IPS-NIHi7 (cell line): ENCODE measurements around the gene YAP1.
"Not testable (repeated sequence)": the region's sequence is repeated elsewhere in the genome, so short reads cannot be mapped to it uniquely, and the experiment has no call there.

Source experiments
- DNase-seq: peaks from one replicate; pipeline ENCODE4 v3.0.0; 2012; ENCODE audit warnings: mixed read lengths; ENCODE audit errors: extremely low spot score

Gene YAP1

DNA sequence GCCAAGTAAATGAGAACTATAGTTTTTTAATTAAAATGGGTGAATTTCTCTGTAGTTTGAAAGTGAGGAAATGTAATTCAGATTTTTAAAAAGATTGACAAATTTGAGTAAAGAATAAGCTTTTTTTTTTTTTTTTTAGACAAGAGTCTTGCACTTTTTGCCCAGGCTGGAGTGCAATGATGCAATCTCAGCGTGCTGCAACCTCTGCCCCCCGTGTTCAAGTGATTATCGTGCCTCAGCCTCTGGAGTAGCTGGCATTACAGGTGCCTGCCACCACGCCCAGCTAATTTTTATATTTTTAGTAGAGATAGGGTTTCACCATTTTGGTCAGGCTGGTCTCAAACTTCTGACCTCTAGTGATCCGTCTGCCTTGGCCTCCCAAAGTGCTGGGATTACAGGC, 90.1 kb downstream of the YAP1 start:
- DNase-seq: not testable (repeated sequence)

DNA sequence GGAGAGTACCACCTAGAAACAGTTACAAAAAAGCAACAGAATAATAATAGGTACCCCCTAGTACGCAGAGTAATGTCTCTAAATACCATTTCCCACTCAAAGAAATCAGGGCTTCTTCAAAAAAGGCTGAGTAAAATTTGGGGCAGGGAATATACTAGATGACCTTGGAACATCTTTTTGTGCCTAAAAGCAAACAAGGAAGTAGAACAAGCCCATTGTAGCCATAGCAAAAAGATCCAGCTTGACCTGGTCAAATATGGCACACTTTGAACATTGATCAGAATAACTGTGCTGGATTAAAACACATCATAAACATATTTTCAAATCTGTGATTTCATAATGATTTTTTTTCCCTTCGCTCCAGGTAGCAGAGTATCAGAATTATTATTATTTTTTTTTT, 91.5 kb downstream of the YAP1 start:
- no peak for DNase-seq

DNA sequence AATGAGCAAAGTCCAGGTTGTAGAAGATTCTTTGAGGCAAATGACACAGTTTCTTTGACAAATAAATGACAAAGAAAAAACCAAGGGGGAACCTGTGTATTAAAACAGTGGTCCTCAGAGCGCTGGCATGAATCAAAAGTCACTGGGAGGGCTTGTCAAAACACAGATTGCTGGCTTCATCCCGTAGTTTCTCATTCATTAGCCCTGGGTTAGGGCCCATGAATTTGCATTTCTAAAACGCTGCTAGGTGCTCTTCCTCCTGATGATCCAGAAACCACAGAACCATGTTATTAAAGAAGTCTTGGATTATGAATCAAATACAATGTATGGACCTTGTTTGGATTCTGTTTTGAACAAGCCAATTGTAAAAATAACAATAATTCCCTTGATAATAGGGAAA, 92.7 kb downstream of the YAP1 start:
- DNase-seq: no peak

DNA sequence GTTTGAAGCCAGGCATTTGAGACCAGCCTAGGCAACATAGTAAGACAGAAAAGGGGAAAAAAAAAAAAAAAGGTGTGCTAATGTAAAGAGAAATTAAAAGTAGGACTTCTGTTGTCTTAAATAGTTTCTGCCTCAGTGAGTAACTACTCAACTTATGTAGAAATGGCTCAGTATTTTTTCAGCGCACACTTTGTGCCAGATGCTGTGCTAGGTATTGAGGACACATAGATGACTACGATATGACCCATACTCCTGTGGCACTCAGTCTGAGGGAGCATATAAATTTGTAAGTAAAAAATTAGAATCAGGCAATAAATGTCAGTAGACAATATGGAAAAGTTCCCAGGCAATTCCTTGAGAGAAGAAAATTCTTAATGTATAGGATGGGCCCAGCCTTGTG, 93.9 kb downstream of the YAP1 start:
- DNase-seq: no peak

DNA sequence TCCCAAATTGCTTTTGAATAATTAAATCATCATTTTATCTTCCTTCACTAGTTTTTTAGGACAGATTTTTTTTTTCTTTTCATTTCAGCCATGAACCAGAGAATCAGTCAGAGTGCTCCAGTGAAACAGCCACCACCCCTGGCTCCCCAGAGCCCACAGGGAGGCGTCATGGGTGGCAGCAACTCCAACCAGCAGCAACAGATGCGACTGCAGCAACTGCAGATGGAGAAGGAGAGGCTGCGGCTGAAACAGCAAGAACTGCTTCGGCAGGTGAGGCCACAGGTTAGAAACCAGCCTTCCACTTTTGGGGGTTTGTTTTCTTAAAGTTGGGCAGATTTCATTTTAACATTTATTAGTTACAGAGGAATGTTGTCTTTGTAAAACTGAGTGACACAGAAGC, 95.6 kb downstream of the YAP1 start:
- no peak for DNase-seq

DNA sequence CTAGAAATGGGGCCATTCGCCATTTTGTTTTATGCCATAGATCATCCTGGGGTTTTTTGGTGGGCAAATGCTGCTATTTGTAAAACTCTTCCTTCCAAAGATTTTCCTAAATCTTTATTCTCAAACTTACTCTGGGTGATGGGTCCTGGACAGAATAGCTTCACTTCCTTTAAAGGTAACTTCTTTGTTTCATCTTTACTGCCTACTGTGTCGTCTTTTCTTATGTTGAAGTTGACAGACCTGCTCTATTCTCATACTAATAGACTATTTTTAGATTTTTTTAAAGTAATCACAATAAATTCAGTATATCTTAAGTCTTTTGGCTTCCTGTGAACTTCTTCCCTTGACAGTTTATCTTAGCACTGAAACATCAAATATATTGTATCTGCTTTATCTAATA, 98.6 kb downstream of the YAP1 start:
- DNase-seq: peak; percentile 23

DNA sequence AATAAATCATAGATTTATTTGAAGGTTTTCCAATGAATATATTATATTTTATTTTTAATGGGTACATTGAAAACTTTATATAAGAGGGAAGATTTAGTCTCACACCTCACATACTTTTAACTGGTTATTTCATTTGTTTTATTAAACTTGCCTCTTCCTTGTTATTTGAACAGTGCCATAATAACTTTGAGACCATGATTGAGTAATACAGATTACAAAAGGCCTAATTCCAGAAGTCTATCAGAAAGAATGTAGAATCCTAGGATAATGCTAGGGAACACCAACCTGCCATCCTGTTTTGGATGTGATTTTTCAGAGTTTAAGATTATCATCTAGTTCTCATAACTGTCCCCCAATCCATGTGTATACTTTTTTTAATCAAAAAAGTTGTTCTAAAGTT, 104.4 kb downstream of the YAP1 start:
- no peak for DNase-seq

DNA sequence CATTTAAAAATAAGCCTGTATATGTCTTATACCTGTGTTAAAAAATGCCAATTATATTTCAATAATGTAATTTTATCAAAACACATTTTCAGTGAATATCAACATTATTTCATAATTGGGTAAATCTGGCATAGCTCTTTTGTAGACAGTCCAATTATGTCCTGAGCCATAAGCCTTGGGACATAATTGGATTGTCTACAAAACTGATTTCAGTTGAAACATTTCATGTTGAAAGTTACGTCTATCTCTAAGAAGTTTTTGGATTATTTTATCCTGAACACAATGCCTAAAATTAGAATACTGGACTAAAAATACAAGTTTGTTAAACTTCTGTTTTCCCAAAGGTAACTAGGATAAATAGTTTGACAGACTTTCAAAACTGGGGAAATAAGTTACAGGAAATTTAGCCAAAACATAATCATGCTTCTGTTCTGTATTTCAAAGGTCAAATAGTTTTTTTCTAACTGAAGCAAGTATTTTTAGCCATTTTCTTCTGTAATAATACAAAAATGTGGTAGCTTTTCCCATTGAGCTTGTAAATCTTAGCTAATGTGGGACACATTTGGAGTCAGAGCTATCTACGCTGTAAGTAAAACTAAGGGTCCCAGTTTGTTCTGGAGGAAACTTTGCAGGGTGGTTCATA, 106.3 kb downstream of the YAP1 start:
- DNase-seq: no peak

DNA sequence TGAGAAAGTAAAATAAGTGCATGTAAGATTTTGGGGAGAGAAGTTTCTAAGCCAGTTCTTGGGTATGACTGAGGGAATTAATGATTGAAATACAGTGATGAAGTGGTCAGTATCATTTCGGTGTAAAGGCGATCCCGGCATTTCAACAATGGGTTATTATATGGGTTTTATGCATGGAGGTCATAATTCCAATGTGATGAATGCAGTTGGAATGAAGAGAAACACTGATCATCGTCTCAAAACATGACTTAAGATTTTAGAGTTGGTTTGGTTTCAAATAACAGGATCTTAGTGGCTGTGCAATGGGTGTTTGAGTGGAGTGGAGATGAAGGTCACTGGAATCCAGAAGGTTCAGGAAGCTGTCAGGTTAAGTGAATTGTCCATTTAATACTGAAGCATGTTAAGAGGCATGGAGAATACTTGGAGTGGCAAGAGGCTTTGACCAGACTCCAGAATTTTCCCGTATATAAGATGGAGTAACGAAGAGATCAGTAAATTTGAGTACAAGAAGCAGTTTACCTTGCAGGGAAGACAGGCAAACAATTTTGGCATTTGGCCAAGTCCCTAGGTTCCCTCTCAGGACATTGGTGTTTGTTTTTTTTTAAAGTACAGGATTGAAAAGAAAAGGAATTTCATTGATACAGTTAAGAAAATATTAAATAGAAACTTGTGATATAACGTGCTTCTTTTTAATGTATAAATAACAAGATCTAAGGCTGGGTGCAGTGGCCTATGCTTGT, 110.7 kb downstream of the YAP1 start:
- DNase-seq: no peak

DNA sequence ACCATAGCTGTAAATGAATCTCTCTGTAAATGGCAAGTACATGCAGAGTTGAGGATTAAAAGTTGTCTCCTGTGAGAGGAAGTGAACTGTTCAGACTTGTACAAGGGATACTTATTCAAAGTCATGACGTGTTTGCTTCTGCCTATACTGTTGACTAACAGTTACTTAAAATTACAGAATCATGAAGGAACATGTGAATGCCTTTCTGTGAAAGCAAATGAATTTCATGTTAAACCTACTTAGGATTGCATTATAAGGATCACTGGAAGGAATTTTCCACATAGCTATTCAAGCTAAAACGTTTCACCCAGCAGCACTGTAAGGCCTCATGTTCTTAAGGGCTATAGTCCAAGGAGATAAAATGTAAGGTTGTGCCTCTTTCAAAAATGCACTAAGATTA, 113.6 kb downstream of the YAP1 start:
- DNase-seq: no peak

DNA sequence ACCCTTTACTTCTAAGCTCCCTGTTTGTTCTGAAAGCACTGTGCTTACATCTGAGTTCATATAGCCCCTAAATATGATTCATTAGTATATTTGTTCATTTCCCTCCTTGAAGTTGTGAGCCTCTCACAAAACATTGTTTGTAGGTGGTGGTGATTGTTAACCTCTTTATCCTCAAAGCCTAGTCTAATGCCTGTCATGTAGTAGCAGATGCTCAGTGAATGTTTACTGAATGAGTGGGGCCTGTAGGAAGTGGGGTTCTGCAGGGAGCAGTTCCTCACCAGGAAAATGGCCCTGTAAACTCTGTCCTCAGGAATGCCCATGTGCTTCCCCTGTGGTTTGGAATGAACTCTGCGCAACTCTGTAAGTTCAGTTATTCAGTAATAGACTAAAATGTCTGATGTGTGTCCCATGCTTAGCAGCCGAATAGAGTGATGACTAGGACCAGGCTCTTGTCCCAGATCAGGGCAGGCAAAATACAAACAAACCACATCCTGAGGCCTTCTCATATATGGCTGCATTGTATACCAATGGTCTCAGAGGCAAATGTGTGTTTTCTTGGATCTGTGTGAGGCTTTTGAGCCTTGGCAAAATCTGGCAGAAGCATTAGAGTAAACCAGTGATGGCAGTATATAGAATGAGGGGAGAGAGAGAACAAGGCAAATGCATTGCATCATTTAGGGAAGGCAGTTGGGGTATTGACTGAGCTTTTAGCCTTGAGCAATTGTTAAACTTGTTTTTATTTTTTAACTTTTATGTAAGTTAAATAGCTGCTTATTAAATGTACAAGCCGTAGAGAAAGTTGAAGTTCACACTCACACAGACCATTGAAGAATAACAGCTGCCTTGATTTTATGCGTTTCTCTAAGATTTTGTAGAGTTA, 115.7 kb downstream of the YAP1 start:
- DNase-seq: no peak

DNA sequence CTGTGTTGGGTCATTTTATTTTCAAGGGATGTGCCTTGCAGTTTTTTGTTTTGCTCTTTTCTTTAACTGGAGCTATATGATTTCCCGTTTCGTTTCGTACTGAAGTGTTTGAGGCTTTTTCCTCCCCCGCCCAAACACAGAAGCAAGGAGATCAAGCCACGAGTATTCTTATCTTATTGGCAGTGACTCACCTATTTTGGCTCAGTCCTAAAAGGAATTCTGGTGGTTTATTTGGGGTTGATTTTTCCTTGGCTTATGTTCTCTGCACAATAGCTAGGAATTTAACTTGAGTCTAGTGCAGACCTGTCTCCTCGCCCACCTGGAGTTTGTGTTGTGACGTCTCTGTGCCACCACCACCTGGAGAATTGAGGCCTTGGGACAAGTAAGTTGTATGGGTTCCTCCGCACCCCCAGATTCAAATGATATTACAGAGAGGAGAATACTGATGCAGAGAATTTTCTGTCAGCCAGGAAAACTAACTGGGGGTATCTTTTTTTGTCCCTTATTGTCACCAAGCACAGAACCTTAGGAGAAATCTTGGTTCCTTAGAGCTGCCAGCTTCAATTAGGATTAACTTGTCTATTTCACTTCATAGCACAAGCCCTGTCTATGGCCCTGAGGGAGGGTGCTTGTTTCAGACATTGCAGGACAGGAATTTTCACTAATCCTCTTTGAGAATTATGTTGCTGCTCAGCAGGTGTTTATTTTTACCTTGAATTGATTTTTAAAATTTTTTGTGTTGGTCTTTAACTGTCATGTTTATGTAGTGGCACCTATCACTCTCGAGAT, 116.6 kb downstream of the YAP1 start:
- DNase-seq: no peak

DNA sequence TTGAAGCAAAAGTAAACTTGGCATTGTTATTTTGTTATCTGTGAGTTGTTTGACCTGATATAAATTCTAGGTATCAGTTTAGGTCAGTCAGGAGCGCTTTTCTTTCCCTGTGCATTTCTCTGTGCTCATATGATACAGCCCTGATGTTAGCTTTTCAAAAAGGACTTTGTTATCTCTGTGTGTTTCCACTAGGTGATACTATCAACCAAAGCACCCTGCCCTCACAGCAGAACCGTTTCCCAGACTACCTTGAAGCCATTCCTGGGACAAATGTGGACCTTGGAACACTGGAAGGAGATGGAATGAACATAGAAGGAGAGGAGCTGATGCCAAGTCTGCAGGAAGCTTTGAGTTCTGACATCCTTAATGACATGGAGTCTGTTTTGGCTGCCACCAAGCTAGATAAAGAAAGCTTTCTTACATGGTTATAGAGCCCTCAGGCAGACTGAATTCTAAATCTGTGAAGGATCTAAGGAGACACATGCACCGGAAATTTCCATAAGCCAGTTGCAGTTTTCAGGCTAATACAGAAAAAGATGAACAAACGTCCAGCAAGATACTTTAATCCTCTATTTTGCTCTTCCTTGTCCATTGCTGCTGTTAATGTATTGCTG, 119.4 kb downstream of the YAP1 start:
- no peak for DNase-seq

DNA sequence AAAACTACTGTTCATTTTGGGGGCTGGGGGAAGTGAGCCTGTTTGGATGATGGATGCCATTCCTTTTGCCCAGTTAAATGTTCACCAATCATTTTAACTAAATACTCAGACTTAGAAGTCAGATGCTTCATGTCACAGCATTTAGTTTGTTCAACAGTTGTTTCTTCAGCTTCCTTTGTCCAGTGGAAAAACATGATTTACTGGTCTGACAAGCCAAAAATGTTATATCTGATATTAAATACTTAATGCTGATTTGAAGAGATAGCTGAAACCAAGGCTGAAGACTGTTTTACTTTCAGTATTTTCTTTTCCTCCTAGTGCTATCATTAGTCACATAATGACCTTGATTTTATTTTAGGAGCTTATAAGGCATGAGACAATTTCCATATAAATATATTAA, 119.9 kb downstream of the YAP1 start:
- no peak for DNase-seq

DNA sequence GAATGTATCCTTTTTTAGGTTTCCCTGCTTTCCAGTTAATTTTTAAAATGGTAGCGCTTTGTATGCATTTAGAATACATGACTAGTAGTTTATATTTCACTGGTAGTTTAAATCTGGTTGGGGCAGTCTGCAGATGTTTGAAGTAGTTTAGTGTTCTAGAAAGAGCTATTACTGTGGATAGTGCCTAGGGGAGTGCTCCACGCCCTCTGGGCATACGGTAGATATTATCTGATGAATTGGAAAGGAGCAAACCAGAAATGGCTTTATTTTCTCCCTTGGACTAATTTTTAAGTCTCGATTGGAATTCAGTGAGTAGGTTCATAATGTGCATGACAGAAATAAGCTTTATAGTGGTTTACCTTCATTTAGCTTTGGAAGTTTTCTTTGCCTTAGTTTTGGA, 120.7 kb downstream of the YAP1 start:
- no peak for DNase-seq

DNA sequence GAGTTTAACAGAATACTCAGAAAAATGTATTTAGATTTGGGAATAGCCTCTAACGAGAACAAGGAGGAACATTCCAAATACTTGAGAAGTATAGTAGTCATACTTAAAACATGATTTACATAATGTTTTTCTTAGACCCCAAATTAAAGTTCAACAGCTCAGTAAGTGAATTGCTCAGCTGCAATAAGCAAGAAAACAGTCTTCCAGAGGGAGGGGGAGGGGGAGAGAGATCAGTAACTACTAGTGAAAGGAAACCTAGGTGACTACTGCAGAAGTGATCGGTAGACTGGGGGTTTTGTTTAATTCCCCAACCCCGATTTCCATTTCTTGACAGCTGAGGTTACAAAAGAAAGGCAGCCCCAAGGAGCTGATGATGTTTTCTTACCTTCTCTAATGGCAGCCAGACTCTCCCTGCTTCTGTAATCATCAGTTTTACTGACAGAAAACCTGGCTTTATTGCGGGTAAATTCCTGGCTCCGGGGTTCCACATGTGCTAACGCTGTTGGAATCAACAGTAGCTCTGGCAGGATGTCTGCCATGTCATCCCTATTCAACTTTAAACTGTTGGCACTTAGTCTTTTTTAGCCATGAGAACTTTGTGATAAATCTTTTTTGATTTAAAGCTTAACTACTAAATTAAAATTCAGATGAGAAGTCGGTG, 124.7 kb downstream of the YAP1 start:
- DNase-seq: no peak

DNA sequence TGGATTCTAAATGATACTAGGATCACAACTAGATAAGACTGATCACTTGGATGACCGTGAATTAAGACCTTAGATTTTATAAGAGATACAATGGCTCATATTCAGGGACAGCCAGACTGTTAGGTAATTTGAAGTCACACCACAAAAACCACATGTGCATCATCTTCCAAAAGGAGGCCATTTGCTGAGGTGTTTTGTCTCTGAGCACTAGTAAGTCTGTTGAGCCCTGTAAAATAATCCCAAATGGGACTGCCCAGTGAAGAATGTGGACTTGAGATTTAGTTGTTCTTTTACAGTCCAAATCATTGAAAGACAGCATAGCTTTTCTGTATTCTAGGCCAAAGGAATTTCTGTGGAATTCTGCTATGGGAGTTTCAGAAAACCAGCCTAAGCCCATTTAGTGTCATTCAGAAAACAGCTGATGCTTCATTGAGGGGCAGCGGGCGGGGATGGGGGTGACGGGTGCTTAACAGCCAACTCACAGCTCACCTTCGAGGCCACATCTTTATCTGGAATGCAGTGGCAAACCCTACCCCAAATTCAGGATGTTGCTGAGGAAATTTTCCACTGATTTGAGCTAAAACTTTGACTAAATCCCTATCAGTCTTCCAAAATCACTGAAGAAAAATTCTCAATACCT, 127.0 kb downstream of the YAP1 start:
- no peak for DNase-seq

DNA sequence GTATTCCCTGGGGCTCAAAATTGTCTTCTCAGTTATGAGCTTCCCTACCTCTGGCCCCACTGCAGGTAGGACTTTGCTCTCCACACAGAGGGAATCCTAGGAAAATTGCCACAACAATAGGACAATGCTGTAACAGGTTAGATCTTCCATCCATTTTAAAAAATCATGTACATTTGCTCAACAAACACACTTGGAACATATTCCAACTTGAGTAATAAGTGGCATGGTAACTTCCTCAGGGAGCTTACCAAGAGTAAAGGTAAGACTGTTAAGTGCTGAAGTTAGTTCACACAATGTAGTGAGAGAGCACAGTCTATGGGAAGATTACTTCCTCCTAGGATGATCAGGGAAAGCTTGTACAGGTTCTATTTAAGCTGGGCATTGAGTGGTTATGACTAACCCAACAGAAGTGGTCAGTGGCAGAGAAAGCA, 128.2 kb downstream of the YAP1 start:
- DNase-seq: no peak

DNA sequence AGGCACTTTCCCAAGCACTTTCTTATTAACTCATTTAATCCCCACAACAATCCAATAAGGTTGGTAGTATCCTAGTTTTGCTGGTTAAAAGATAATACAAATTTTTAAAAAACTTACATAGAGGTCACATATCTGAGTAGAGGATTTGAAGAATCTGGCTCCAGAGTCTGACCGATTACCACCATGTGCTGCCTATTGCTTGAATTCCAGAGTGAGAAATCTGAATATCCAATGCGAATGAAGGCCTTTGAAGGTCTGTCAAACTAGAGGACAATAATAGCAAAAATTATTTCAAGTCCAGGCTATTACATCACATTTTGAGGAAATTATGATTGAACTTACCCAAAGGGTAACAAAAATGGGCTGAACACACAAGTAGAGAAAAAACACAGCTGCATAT, 129.2 kb downstream of the YAP1 start:
- DNase-seq: no peak

DNA sequence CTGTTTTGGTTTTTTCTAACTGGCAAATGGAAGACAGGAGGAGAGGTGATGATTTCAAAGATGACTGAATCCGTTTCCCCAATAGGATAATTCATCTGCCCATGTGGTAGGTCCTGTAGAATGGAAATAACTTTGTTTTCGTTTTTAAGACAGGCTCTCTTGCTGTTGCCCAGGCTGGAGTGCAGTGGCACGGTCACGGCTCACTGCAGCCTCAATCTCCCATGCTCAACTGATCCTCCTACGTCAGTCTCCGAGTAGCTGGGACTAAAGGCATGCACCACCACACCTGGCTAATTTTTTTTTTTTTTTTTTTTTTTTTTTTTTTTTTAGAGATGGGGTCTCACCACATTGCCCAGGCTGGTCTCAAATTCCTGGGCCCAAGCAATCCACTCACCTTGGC, 129.7 kb downstream of the YAP1 start:
- no peak for DNase-seq
